GM21619 (cell line): ENCODE data around the gene ZMYND19.
"Not testable (repeated sequence)": the region's sequence is repeated elsewhere in the genome, so short reads cannot be mapped to it uniquely, and the experiment has no call there.

ENCODE experiments used
- ATAC-seq: cut with Tn5 transposase; IDR thresholded peaks from one replicate; pipeline ENCODE4 v1.9.1; 2021; ENCODE audit not compliant: unreplicated experiment

Gene ZMYND19

DNA sequence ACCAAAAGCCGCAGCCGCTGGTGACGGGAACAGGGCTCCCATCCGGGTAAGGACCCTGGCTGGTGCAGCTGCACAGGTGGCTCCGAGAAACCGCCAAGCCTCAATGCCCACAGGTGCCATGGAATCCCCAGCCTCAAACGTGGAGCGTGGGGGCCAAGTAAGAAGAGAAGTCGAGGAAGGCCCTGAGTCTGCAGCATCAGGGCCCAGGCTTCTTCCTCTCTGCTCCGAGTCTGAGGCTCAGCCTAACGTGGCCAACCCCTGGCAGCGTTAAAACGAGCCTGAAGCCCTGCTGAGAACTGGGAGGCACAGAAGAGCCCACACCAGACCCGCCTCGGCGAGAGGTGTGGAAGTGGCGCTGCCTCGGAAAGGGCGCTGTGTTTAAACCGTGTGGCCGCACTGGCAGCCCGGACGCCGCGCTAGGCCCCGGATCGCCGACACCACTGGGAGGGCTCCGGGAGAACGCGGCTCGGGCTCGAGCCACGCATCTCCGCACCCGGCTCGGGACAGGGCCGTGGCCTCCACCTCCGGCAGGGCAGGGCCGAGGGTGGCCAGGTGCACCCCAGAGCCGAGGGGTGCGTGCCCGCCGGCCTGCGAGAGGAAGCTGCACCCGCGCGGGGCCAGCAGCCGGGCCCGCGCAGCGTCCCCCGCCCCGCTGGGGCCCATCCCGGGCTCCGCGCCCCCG is 730 bp downstream of the ZMYND19 start:
- ATAC-seq: peak; percentile 11

DNA sequence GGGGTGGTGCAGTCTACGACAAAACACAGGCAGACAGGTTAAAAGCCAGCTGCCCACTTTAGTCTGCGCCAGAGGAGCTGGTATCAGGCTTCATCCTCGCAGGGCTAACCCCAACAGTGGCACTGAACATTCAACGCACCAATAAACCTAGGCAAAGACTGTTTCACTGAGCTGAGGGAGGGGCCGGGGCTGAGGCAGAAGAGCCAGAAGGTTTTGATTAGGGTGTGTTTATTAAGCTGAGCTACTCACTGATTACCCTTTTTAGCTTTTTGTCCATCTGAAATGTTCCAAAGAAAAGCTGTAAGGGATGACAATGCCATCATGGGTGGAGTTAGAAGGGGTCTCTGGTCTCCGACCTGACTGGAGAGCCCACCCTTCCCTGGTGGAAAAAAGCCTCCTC is 1.4 kb downstream of the ZMYND19 start:
- no peak for ATAC-seq

DNA sequence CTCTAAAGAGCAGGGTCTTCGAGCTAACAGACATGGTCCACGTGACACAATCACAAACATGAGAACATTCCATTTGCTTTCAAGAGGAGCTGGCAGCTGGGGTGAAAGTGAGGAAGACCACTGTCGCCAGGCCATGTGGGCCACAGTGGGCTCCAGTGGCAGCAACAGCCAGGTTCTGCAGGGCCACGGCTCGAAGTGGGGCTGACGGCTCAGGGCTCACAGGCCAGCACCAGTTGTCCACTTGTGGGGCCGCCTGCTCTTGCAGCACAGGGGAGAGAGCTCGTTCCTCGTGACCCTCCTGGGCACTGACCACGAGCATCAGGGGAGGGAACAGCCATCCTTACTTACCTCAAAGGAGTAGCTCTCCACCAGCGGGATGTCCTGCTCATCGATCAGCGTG is 2.0 kb downstream of the ZMYND19 start:
- no peak for ATAC-seq

DNA sequence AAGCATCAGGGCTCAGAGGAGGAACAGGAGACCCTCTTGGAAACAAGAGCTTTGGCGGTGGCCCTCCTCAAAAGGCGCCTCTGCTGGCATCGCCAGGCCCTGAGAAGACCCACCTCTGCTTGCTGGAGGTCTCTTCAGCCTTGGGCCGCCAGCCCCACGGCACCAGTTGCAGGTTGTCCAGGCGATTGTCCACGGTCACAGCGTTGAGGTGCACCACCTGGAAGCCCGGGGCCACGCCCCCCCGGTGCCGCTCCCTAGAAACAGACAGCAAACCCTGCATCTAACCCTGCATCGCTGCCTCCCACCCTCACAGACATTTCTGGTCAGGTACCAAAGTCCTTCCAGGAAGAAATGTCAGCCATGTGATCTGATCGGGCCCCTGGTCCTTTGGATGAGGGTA is 3.5 kb downstream of the ZMYND19 start:
- ATAC-seq: no peak

DNA sequence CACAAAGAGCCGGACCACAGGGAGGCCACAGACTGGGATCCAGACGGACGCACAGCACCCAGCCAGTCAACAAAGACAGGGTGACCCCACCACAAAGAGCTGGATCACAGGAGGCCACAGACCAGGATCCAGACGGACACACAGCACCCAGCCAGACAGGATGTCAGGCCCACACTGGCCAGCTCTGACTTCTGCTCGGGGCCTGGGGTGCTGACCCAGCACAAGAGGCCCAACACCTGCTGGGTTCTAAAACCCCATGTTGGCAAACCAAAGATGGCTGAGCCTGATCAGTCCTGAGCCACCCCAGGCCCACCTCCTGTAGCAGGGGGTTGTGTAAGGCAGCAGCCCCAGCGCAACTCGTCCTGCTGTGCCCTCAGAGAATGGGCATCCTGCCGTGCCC is 6.4 kb downstream of the ZMYND19 start:
- ATAC-seq: no peak

DNA sequence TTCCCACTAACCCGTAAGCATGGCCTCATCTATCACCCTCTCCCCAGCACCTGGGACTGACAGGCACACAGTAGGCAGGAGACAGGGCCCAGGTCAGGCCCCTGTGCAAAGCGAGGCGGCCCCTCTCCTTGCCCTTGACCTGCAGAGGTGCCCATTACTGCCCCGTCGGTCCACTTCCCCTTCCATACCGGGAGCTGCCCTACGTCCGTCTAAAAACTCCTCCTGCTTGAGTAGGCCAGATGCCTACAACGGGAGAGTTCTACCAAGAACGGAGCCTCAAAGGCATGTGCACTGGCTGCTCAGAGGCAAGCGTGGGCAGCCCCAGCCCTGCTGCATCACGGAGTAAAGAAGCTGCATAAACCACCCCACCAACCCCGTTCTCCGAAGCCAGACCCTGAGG is 7.0 kb downstream of the ZMYND19 start:
- ATAC-seq: no peak

DNA sequence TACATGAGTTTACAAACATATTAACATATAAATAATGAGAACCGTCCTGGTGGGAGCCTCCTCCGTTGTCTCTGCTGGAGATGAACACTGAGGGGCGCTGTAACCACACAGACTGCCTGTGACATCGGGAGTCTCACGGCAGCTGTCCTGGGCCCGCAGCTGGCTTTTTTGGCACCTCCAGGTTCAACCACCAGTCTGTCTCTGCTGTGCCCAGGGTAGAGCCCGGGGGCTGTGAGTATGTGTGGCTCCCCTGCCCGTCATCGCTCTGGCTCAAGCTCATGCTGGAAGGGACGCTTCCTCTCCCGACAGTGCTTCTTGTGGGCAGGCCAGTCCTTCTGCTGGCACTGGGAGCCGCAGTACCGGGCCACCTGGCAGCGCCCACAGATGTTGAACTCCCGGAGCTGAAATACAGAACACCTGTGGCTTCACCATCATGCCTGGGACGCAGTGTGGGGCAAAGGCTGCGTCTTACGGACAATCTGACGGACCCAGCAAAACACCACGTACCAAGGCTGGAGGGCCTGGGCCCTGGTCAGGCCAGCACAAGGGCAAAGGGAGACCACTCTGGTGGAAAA is 7.9 kb downstream of the ZMYND19 start:
- ATAC-seq: no peak

DNA sequence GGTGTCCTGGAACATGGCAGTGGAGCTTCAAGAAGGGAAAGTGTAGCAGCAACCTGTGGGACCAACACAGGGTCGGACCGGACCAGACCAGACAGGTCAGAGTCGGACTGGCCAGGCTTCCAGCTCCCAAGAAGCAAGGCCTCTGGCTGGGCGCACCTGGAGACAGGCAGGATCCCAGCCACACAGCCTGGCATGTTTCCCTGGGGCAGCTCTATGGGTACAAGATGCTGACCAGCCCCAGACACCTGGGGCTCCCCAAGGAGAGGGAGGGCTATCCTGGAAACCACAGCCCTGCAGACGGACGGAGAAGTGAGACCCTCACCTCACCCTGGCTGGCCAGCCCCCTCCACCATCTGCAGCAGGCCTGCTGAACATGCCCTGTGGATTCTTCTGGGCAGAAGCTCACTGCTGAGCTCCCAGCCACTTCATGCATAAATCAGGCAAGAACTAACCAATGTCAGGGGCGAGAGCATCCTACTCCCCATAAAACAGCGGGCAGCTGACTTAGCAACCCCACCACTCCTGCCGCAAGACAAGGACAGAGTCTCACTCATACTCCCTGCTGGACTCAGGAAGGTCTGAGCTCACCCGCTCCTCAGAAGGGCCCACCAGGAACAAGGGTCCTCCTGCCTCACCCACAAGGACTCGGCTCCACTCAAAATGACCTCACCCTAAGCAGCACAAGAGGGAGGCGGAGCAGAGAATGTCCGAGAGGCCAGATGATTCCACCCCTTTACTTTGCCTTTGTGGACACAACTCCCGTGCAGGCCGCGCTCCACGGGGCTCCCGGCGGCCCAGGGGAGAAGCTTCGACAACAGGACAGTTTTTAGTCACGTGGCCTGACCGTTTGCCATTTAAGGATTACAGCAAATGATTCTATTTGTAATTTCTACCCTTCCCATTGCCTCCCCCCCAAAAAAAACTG is 8.7 kb downstream of the ZMYND19 start:
- ATAC-seq: no peak

DNA sequence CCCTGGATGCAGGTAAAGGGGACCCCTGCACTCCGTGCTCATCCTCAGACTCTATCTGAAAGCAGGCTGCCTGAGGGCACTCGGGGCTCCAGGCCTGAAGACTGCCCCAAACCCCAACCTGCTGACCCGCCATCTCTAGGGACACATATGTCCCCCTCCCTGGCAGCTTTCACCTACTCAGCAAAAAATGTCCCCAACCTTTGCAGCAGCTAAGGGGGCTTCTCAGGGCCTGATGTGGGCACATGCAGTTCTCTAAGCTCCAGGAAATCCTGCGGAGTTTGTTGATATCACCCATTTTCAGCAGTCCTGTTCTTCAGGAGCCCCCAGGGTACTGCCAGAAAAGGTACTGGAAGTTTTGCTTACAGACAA is 9.4 kb downstream of the ZMYND19 start:
- no peak for ATAC-seq

DNA sequence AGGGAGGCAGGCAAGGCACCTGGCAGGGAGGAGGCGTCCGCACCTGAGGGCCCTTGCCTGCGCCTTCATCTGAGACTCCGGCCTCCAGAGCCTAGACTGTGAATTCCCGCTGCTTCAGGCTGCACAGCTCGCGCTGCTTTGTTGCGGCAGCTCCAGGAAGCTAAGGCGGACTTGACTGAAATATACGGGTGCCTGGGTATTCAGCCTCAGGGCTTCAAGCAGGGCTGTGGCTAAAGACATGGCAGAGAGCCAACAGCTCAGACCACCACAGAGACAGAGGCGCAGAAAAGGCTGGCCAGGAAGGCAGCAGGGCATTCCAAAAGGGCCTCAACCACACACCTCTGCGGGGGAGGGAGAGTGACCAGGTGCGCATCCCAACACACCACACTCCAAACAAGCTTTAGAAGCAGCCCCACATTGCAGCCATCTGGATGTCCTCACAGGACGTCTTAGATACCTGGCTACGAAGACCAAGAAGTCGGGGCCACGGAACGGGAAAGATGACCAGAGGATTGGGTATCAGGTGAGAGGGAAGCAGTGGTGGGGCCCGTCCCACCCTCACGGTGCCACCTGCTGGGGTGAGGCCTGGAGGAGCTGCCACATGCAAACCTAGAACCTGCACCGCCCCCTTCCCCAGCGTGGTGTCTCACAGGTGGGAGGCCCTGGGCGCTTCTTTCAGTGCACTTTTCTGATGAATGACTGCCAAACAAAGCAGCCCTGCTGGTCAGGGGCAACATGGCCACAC is 9.9 kb downstream of the ZMYND19 start:
- ATAC-seq: no peak

DNA sequence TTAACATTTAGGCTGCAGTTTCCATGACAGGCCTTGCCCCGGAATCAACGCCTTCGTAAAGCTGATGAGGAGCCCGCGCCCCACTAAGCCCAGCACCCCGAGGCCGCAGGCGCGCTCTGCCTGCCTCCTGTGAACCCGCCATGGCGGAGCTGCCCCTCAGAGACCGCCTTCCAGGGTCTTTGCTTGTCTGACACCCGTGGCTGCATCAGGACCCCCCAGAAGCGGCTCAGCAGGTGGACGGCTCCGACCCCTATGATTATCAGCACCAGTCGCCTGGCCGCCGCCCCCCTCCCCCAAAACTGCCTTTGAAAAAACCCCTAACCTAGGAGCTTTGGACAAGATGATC is 11.1 kb downstream of the ZMYND19 start:
- ATAC-seq: no peak

DNA sequence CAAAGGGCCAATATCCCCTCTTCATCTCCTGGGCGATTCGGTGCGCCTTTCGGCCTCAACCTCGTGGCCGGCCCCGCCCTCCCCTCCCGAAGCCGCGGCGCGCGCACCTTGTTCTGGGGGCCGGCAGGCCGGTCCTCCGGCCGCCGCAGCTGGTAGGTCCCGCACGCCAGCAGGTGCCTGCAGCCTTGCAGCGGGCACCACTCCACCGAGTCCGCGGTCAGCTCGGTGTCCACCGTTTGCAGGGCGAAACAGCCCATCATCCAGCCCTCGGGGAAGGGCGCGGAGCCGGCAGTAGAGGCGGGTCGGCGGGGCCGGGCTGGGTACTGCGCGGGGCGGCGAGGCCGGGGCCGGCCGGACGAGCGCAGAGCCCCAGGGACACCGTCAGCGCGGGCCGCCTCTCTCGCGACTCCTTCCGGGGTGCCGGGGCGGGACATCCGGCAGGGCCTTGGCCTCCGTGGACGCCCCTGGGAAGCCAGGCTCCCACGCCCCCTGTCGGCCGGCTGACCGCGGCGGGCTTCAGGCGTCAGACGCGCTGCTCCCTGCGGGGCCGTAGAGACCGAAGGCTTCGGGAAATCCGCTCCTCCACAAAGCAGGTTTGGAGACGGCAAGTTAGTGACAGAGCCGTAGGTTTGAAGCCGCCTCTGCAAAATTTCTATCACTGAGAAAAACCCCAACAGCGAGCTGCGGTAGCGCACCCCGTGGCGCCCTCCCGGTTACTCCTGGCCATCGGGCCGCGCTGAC is 11.6 kb downstream of the ZMYND19 start, which contains the start of gene DPH7:
Gene DPH7 (minus strand): TSS at position 408 of the 741 bp plus-strand sequence. CDS start 148 bp downstream, at position 260.
- peak; percentile 86 for ATAC-seq

DNA sequence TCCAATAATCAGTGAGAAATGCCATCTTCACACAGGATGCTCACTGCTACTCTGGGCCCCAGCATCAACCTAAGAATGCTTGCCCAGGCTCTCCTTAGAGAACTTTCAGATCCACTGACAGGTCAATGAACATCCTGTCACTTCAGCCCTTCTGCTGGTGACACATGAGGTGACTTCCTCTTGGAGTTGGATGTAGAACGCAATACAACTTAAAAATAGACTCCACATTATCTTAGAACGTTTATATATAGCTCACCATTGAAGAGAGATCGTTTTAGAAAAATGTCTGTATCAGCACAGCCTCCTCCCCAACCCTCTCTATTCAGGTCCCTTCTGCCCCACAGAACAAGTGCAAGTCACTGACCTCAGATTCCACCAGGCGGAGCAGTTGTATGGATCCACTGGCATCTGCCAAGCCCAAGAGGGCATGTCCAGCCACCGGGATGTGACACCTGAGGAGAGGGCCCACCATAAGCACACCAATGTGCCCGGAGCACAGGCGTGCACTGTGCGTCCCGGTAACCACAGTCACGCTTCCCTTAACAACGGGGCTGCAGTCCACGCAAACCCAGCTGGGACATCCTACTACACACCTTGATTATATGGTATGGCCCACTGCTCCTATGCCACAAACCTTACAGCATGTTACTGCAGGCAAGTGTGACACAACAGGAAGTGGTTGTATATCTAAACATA is 14.4 kb downstream of the ZMYND19 start:
- ATAC-seq: no peak

DNA sequence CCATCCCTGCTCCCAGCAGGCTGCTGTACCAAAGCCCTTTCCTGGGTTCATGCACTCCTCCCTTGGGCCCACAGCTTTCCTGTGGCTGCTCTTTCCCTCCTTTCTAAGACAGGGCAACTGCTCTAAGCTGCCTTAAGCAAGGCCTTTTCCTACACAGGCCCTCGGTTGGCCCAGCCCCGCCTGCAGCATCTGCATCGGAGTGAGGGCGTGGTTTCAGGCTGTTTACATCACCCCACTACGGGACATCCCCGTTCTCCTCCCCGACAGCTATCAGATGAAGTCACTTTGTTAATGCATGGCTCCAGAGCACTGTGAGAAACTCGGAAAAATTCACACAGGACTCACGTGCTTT is 15.0 kb downstream of the ZMYND19 start:
- ATAC-seq: no peak

DNA sequence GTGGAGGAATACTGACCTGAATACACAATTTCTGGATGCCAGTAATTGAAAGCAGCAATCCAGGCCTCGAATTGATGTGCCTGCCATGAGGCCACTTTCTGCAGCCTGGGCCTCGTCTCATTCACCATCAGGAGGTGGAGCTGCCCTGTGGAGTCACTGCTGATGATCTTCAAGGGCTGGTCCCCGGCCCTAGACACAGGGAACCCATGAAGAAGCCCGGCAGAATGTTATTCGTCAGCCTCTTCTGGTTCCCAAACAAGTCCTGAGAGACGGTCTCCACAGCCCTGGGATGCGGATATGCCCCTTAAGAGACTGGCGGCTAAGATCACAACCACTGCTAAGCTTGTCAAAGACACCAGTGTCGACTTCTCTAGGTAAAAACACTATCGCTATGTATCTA is 16.1 kb downstream of the ZMYND19 start:
- ATAC-seq: no peak

DNA sequence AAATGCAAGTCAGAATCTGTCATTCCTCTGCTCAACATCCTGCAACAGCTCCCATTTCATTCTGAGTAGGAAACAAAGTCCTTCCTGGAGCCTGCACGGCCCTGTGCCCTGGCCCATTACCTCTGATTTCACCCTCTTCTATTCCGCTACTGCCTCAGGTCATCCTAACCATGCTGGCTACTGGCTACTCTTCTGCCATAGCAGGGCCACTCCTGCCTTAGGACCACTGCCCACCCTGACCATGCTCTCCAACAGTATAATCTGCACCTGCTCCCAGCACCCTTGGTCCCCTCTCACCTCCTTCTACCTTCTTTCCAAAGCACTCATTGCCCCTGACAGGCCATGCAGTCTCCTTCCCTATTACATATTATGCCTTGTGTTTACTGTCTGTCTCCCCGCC is 19.7 kb downstream of the ZMYND19 start:
- ATAC-seq: no peak

DNA sequence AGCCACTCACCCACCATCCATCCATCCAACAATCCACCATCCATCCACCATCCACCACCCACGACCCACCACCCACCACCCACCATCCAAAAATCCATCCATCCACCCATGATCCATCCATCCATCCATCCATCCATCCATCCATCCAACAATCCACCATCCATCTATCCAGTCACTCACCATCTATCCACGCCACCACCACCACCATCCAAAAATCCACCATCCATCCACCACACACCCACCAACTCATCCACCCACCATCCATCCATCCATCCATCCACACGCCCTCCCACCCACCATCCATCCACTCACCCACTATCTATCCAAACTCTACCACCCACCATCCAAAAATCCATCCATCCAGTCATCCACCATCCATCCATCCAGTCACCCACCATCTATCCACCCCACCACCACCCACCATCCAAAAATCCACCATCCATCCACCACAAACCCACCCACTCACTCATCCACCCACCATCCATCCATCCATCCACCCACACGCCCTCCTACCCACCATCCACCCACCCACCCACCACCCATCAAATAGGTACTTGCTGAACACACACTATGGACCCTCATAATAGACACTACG is 20.6 kb downstream of the ZMYND19 start:
- no peak for ATAC-seq

DNA sequence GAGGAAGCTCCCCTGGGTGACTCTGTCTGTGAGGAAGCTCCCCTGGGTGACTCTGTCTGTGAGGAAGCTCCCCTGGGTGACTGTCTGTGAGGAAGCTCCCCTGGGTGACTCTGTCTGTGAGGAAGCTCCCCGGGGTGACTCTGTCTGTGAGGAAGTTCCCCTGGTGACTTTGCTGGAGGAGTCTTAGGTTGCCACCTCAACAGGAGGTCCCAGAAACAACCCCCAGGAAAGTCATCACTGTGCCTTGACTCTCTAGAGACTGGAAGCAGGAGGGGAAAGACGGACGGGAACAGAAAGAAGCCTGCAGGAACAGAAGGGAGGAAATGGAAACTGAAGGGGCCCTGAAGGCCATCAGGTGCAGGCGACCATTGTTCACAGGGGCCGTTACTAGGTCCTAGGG is 21.9 kb downstream of the ZMYND19 start:
- ATAC-seq: not testable (repeated sequence)

DNA sequence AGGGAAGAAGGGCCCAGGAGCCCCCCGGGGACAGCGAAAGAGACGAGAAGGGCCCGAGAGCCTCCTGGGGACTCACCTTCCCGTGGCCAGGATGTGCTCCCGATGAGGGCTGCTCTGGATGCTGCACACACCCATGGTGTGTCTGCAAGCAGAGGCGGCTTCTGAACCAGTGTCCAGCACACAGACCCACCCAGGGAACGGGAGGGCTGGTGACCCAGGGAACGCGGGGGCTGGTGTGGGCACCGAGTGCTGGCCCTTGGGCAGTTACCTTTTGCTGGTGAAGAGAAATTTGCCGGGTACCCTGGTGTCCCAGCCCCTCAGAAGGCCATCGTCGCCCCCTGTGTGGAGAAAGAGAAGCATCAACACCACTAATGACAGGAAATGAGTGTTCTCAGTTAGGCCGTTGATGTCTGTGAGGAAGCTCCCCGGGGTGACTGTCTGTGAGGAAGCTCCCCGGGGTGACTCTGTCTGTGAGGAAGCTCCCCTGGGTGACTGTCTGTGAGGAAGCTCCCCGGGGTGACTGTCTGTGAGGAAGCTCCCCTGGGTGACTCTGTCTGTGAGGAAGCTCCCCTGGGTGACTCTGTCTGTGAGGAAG is 25.4 kb downstream of the ZMYND19 start:
- no peak for ATAC-seq
